HEK293 (cell line): ENCODE results near the gene RAP2B.

ENCODE experiments used
- CTCF ChIA-PET: fragments of 350-600 bp; formaldehyde crosslinking; extraction: SDS; loops from one replicate; lab custom pipeline; 2021; ENCODE audit warnings: antibody characterized with exemption; lab: Yijun Ruan, JAX
- POLR2A ChIA-PET: fragments of 300-600 bp; formaldehyde crosslinking; extraction: SDS; loops from one replicate; lab custom pipeline; 2020; ENCODE audit warnings: antibody characterized with exemption, inconsistent platforms; lab: Yijun Ruan, JAX
- H3K27ac ChIP-seq: fragments of 200-500 bp; sonication (Bioruptor generic); 2 replicates; pipeline ENCODE4 v1.5.1; 2014; ENCODE audit warnings: low read depth, low read length, control low read depth, inconsistent platforms; ENCODE audit errors: extremely low read depth
- H3K36me3 ChIP-seq, 2 experiments: fragments of 200-500 bp in 1 of 2; sonication (Bioruptor generic) in 1 of 2; 1 replicate in 1 of 2; 2 replicates in 1 of 2; pipeline ENCODE4 v1.5.1; 2014 to 2017; ENCODE audit warnings: inconsistent platforms in 2 of 2, low read length in 2 of 2; ENCODE audit not compliant: control insufficient read depth in 2 of 2, insufficient read depth in 1 of 2
- H3K4me1 ChIP-seq: fragments of 200-500 bp; sonication (Bioruptor generic); 2 replicates; pipeline ENCODE4 v1.5.1; 2014; ENCODE audit warnings: mild to moderate bottlenecking, low read length, inconsistent platforms; ENCODE audit not compliant: control insufficient read depth, insufficient read depth
- H3K4me3 ChIP-seq: 2 replicates; pipeline ENCODE4 v1.5.1; 2011; ENCODE audit warnings: low read depth, mild to moderate bottlenecking, control low read depth, low read length, moderate library complexity
- H3K9me3 ChIP-seq: fragments of 200-500 bp; sonication (Bioruptor generic); 2 replicates; pipeline ENCODE4 v1.5.1; 2014; ENCODE audit warnings: low read depth, low read length, inconsistent platforms; ENCODE audit not compliant: control insufficient read depth, insufficient read depth
- BCL11B ChIP-seq: fragments of 450-650 bp; formaldehyde crosslinking; IDR thresholded peaks from 2 replicates; pipeline ENCODE4 v1.5.1; 2016; ENCODE audit warnings: low read depth, missing biosample characterization, missing genetic modification characterization
- GFI1B ChIP-seq: fragments of 450-650 bp; formaldehyde crosslinking; IDR thresholded peaks from 2 replicates; pipeline ENCODE4 v1.5.1; 2016; ENCODE audit warnings: missing biosample characterization, missing genetic modification characterization
- PBX3 ChIP-seq: sonication (generic); formaldehyde crosslinking; IDR thresholded peaks from 2 replicates; pipeline ENCODE4 v1.8.1; 2022; ENCODE audit warnings: mild to moderate bottlenecking, moderate library complexity, missing genetic modification reagents
- SALL2 ChIP-seq: fragments of 450-650 bp; formaldehyde crosslinking; IDR thresholded peaks from 2 replicates; pipeline ENCODE4 v1.5.0; 2017; ENCODE audit warnings: missing biosample characterization, mild to moderate bottlenecking, missing genetic modification characterization, borderline replicate concordance
- YY1 ChIP-seq: fragments of 450-650 bp; formaldehyde crosslinking; IDR thresholded peaks from 2 replicates; pipeline ENCODE4 v1.5.1; 2018; ENCODE audit warnings: missing biosample characterization, missing genetic modification characterization
- ZBTB20 ChIP-seq: fragments of 450-650 bp; formaldehyde crosslinking; IDR thresholded peaks from 2 replicates; pipeline ENCODE4 v1.5.1; 2016; ENCODE audit warnings: missing biosample characterization, missing genetic modification characterization
- ZNF10 ChIP-seq: fragments of 450-650 bp; formaldehyde crosslinking; IDR thresholded peaks from 2 replicates; pipeline ENCODE4 v1.5.1; 2017; ENCODE audit warnings: missing biosample characterization, missing genetic modification characterization
- ZNF174 ChIP-seq: fragments of 450-650 bp; formaldehyde crosslinking; IDR thresholded peaks from 2 replicates; pipeline ENCODE4 v1.5.0; 2017; ENCODE audit warnings: missing biosample characterization, mild to moderate bottlenecking, missing genetic modification characterization
- ZNF19 ChIP-seq: fragments of 450-650 bp; formaldehyde crosslinking; IDR thresholded peaks from 2 replicates; pipeline ENCODE4; 2016; ENCODE audit warnings: missing biosample characterization, missing genetic modification characterization, low read depth
- ZNF221 ChIP-seq: fragments of 450-650 bp; formaldehyde crosslinking; IDR thresholded peaks from 2 replicates; pipeline ENCODE4 v1.5.1; 2017; ENCODE audit warnings: missing biosample characterization, missing genetic modification characterization, borderline replicate concordance
- ZNF23 ChIP-seq: fragments of 450-650 bp; formaldehyde crosslinking; IDR thresholded peaks from 2 replicates; pipeline ENCODE4 v1.5.1; 2016; ENCODE audit warnings: missing biosample characterization, missing genetic modification characterization, borderline replicate concordance
- ZNF280D ChIP-seq: fragments of 450-650 bp; formaldehyde crosslinking; IDR thresholded peaks from 2 replicates; pipeline ENCODE4 v1.5.1; 2016; ENCODE audit warnings: missing biosample characterization, missing genetic modification characterization
- ZNF398 ChIP-seq: fragments of 450-650 bp; formaldehyde crosslinking; IDR thresholded peaks from 2 replicates; pipeline ENCODE4 v1.5.1; 2017; ENCODE audit warnings: missing biosample characterization, missing genetic modification characterization
- ZNF561 ChIP-seq: fragments of 450-650 bp; IDR thresholded peaks from 2 replicates; pipeline ENCODE4 v1.5.1; 2018; ENCODE audit warnings: missing biosample characterization, missing genetic modification characterization, borderline replicate concordance
- ZNF600 ChIP-seq: fragments of 450-650 bp; formaldehyde crosslinking; IDR thresholded peaks from 2 replicates; pipeline ENCODE4 v1.5.1; 2016; ENCODE audit warnings: missing biosample characterization, missing genetic modification characterization
- ZNF623 ChIP-seq: fragments of 450-650 bp; formaldehyde crosslinking; IDR thresholded peaks from 2 replicates; pipeline ENCODE4 v1.5.1; 2016; ENCODE audit warnings: missing biosample characterization, missing genetic modification characterization
- ZNF645 ChIP-seq: fragments of 450-650 bp; formaldehyde crosslinking; IDR thresholded peaks from 2 replicates; pipeline ENCODE4; 2016; ENCODE audit warnings: missing biosample characterization, missing genetic modification characterization
- ZNF792 ChIP-seq: fragments of 450-650 bp; formaldehyde crosslinking; IDR thresholded peaks from 2 replicates; pipeline ENCODE4 v1.5.1; 2016; ENCODE audit warnings: missing biosample characterization, missing genetic modification characterization

RAP2B gene

GRCh38 chr3:153180860-153181372 is 18.9 kb downstream of the RAP2B start:
- Histone ChIP-seq H3K4me1 (no peaks in the 10 kb centered on the region), H3K4me3 (no peak overlapping the region), H3K36me3 (no peaks in the 10 kb centered on the region)
- CTCF ChIA-PET: no interaction called here
- POLR2A ChIA-PET: no interaction called here
- no peak for TF ChIP-seq ZNF23 (tag by site-specific recombination)
- no peak for TF ChIP-seq ZNF221 (tag by site-specific recombination)
- TF ChIP-seq ZNF645: no peak
- no peak for TF ChIP-seq SALL2 (tag by site-specific recombination)
- TF ChIP-seq ZNF561 (tag by site-specific recombination): no peak
- TF ChIP-seq, all 188 proteins: peak for 0
- Histone ChIP-seq H3K27ac (no peak overlapping the region), H3K9me3 (no peaks in the 10 kb centered on the region)

- POLR2A ChIA-PET: no interaction called here
These were observed 20.7 kb downstream of the RAP2B start for GRCh38 chr3:153182501-153183293.

More at GRCh38 chr3:153182501-153183293, 20.7 kb downstream of the RAP2B start:
- Histone ChIP-seq H3K4me1 (no peaks in the 10 kb centered on the region), H3K9me3 (no peaks in the 10 kb centered on the region), H3K4me3 (no peak overlapping the region), H3K36me3 (no peaks in the 10 kb centered on the region), H3K27ac (no peak overlapping the region)
- TF ChIP-seq ZBTB20 (no peak), YY1 (tag by site-specific recombination) (no peak), ZNF174 (tag by site-specific recombination) (no peak), ZNF600 (tag by site-specific recombination) (no peak), ZNF398 (no peak), ZNF221 (tag by site-specific recombination) (no peak), BCL11B (no peak), ZNF280D (tag by site-specific recombination) (no peak), ZNF792 (tag by site-specific recombination) (no peak), PBX3 (CRISPR knock-in tag) (no peak), ZNF623 (tag by site-specific recombination) (no peak), GFI1B (tag by site-specific recombination) (no peak), ZNF19 (tag by site-specific recombination) (no peak), ZNF10 (tag by site-specific recombination) (no peak)
- CTCF ChIA-PET: no interaction called here
